NOMO-1 treated with dmso at 0.1 percent for 144 hours (cell line): ENCODE measurements around the gene SLK.
A peak's percentile ranks its signal among the peaks of the same experiment; 100 is the strongest.

ENCODE experiments used
- DNase-seq: peaks from one replicate; lab custom pipeline; 2025; ENCODE audit not compliant: unreplicated experiment; lab: John Stamatoyannopoulos, UW

Gene SLK

GRCh38 chr10:103966671-103967447 lies at the start of gene SLK:
Gene SLK (plus strand): TSS chr10:103967140. CDS start chr10:103967746, 606 bp downstream.
- peak; percentile 53 for DNase-seq

- DNase-seq, result no peak
These were observed 49.5 kb upstream of the SLK start for GRCh38 chr10:103917302-103918052.

DNA sequence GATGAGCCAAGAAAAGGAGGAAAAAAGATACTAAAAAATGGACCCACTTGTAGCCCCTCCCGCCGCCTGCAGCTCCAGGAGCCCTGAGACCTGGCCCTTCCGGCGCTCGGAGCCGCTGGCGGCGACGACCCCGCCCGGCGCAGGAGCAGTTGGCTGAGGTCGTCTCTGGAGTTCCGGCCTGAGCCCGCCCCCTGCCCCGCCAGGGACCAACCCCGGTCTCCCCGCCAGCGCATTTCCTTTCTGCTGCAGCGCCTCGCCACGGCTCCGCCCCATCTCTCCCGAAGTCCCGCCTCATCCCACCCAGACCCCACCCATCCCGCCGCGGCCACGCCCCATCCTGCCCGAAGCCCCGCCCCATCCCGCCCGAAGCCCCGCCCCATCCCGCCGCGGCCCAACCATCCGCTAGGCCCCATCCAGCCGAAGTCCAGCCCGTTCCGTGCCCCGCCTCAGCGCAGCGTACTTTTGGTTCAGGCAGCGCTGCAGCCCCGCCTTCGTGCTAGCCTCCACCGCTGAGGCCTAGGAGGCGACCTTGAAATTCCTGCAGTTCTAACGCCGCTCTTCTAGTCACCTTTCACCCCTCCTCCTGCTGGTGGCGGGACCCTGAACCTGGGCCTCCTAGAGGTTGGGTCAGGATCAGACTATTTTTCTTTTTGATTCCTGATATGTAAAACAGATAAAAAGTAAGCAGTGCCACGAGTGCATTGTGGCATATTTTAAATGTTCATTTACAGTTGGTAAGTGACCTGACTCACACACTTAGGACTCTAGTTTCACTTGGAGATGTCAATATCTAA lies 48.7 kb upstream of the SLK start, which contains the start of gene STN1:
TSS of gene STN1 (minus strand) at position 132 of the 794 bp plus-strand sequence. CDS start 590 bp downstream, outside the sequence.
- DNase-seq, result peak; percentile 98

DNA sequence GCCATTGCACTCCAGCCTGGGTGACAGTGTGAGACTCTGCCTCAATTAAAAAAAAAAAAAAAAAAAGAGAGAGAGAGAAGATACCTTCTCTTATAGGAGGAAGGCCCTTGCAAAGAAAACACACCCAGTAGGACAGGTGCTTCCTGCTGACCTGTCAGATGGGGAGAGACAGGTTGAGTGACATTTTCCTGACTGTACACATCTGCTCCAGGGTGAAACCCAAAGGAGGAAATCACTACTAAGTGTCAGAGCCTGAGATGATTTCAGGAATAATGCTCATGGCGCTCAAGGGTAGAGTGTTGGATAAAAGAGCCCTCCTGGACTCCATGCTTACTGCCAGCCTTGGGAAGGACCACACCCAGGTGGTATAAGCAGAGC lies 47.3 kb upstream of the SLK start:
- DNase-seq, result no peak

DNA sequence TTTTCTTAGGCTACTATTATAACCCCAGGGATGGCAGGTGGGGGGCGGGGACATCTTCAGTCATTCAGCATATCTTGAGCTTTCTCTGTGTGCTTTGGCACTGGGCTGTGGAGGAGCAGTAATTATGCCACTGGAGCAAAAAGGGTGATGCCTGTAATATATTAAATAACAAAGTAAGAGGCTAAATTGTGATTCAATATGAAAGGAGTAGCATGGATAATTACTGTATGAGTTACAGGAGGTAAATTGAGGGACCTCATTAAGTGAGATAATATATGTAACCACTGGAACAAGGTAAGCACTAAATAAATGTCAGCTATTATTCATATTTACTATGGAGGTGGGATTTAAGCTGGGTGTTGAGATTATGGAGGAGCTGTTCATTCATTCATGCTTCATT lies 45.7 kb upstream of the SLK start:
- no peak for DNase-seq

DNA sequence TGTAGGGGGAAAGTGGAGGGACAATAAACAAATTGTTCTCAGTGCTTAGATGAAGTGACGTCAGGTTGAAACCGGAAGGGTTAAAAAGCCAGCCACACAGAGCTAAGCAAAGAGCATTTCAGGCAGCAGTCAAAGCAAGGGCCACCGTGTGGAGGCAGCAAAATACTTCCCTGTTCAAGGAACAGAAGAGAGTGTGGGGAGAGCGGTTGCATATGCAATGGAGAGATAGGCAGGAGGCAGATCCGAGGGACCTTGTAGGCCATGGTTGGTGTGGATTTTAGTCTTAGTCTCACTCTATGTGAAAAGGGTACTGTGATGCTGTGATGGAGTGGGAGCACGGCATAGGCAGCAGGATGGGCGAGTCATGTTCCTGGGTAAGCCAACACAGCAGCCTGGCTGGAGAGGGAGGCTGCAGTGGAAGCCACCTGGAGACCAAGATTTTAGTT lies 45.2 kb upstream of the SLK start:
- DNase-seq, result no peak

DNA sequence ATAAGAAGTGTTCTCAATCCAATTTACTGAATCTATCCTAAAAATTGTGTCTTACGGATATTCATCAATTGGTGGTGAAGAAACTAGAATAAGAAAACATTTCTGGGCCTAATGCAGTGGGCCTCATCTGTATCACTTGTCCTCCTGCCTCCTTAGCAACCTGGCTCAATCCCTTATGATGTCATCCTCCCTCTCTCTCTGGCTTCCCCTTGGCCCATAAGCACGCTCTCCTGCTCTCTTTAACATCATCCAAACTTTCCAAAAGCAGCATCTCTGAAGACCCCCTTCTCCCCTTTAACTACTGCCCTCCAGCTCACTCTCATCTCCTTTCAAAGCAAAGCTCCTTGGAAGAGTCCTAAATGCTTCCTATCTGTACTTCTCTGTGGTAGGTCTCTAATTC lies 44.3 kb upstream of the SLK start:
- no peak for DNase-seq

- no peak for DNase-seq
These were observed 43.4 kb upstream of the SLK start for GRCh38 chr10:103923502-103923901.

DNA sequence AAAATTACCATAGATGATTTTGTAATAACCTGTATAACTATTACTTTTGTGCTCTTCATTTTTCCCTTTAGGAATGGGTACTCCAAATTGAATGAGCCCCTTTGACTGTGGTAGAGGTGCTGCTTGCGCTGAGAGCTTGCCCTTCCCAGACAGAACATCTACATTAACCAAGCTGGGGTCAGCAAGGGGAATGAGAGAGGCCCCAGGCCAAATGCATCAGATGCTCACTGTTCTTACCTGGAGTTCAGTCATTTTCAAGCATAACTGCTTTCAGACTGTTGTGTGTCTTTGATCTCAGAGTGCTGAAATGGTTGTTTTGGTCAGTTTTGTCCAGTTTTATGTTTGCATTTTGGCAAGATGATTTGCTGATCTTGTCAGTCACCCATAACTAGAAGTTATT lies 41.3 kb upstream of the SLK start:
- DNase-seq, result no peak

- no peak for DNase-seq
These were observed 40.1 kb upstream of the SLK start for GRCh38 chr10:103926722-103927319.

DNA sequence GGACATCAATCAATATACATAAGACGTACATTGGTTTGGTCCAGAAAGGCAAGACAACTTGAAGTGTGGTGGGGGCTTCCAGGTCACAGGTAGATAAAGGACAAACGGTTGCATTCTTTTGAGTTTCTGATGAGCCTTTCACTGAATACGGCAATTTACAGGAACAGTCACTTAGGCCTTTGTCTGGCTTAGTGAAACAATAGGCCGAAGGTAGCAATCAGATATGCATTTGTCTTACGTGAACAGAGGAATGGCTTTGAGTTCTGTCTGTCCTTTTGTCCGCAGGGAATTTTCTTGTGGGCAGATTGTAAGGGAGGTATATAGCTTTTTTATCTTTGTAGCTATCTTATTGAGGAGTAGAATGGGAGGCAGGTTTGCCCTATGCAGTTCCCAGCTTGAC lies 38.2 kb upstream of the SLK start:
- DNase-seq, result no peak

- no peak for DNase-seq
These were observed 37.5 kb upstream of the SLK start for GRCh38 chr10:103929381-103929921.

- DNase-seq, result no peak
These were observed 36.5 kb upstream of the SLK start for GRCh38 chr10:103930449-103930848.

- DNase-seq, result no peak
These were observed 36.1 kb upstream of the SLK start for GRCh38 chr10:103930881-103931280.

DNA sequence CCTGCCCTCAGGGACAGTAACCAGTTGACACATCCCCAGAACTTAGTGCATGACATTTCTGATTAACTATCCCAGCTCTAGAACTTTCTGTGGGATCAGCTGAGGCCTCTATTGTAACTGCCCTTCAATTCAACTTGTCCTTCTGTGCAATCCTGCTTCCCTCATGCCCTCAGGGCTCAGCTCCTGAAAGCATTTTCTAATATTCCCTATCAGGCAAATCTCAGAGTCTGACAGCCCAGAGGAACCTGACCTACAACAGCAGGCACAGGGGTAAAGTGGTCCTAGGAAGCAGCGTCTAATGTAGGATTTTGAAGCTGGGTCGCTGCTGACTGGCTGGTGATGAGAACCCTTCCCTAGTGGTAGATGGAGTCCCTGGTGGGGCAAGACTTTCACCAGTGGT lies 35.3 kb upstream of the SLK start:
- DNase-seq, result no peak

GRCh38 chr10:103932271-103932670 lies 34.7 kb upstream of the SLK start:
- DNase-seq, result no peak

GRCh38 chr10:103932971-103933370 lies 34.0 kb upstream of the SLK start:
- no peak for DNase-seq

DNA sequence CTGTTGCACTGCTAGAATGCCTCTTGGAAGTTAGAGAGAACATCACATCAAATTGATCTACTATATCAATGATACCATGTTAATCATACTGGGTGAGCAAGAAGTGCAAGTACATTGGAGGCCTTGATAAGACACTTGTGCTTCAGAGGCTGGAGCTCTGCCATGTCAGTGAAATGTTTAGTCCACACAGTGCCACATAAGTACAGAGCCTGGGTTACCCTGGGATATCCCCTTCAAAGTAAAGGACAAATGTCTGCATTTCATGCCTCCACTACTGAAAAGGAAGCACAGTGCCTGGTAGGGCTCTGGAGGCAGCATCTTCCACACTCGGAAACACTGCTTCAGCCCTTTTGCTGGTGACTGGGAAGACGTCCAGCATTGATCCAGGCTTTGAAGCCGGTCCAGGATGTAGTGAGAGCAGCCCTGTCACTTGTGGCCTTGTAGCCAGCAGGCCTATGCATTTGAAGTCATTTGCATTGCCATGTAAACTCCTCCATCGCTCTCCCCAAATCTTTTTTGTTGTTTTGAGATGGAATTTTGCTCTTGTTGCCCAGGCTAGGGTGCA lies 33.3 kb upstream of the SLK start:
- DNase-seq, result no peak

GRCh38 chr10:103934308-103934707 lies 32.6 kb upstream of the SLK start:
- no peak for DNase-seq

- DNase-seq, result no peak
These were observed 30.9 kb upstream of the SLK start for GRCh38 chr10:103936022-103936421.
